ENCODE results near the gene MAGEF1. TPM values are rescaled to one million over a fixed set of nuclear protein-coding genes. Genes with fewer than 3 reads are reported as not detected.

The MAGEF1 gene
- total RNA-seq, 2 donors from 2014 or later, result 50.2 to 71.6 TPM

DNA sequence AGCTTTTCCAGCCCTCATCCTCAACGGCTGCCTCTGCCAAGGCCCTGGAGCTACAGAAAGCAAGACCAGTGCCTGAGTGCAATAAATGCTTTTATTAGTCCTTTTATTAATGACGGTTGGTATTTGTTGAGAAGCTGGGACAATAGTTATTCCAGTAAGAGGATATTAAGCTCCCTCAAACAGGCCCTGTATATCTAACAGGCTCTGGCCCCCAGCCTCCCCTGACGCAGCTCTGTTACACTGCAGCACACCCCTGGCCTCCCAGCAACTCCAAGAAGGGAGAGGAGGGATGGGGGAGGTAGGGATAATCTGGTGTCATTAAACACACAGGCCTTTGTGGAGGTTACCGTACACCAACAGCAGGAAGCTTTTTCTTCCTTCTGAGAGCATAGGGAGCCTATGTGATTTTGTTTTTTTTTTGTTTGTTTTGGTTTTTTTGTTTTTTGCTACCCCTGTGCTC is 30.8 kb upstream of the MAGEF1 start:
- no peaks in the 10 kb centered on the region for H3K9me3 ChIP-seq
- WGBS, result 22% methylated on average over 4 of the region's 4 CpGs
- DNase-seq (ENCODE audit: low spot score), result peak; percentile 53
- peak overlapping the region in 1 of 2 donors; percentile 36 for H3K27ac ChIP-seq
- H3K4me3 ChIP-seq, result no peak overlapping the region
- intact Hi-C loops (cut with DNase I), result no loop called here
- H3K4me1 ChIP-seq (replicated peaks), result no peaks in the 10 kb centered on the region
- no peaks in the 10 kb centered on the region for H3K27me3 ChIP-seq (replicated peaks; ENCODE audit: insufficient read depth)
- TF ChIP-seq, protein P1, sequence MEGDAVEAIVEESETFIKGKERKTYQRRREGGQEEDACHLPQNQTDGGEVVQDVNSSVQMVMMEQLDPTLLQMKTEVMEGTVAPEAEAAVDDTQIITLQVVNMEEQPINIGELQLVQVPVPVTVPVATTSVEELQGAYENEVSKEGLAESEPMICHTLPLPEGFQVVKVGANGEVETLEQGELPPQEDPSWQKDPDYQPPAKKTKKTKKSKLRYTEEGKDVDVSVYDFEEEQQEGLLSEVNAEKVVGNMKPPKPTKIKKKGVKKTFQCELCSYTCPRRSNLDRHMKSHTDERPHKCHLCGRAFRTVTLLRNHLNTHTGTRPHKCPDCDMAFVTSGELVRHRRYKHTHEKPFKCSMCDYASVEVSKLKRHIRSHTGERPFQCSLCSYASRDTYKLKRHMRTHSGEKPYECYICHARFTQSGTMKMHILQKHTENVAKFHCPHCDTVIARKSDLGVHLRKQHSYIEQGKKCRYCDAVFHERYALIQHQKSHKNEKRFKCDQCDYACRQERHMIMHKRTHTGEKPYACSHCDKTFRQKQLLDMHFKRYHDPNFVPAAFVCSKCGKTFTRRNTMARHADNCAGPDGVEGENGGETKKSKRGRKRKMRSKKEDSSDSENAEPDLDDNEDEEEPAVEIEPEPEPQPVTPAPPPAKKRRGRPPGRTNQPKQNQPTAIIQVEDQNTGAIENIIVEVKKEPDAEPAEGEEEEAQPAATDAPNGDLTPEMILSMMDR (IDR thresholded peaks at IDR 0.05), result no peak
- peak; percentile 62 for TF ChIP-seq POLR2AphosphoS5 (IDR thresholded peaks at IDR 0.05)
- no peaks in the 10 kb centered on the region for H3K36me3 ChIP-seq

DNA sequence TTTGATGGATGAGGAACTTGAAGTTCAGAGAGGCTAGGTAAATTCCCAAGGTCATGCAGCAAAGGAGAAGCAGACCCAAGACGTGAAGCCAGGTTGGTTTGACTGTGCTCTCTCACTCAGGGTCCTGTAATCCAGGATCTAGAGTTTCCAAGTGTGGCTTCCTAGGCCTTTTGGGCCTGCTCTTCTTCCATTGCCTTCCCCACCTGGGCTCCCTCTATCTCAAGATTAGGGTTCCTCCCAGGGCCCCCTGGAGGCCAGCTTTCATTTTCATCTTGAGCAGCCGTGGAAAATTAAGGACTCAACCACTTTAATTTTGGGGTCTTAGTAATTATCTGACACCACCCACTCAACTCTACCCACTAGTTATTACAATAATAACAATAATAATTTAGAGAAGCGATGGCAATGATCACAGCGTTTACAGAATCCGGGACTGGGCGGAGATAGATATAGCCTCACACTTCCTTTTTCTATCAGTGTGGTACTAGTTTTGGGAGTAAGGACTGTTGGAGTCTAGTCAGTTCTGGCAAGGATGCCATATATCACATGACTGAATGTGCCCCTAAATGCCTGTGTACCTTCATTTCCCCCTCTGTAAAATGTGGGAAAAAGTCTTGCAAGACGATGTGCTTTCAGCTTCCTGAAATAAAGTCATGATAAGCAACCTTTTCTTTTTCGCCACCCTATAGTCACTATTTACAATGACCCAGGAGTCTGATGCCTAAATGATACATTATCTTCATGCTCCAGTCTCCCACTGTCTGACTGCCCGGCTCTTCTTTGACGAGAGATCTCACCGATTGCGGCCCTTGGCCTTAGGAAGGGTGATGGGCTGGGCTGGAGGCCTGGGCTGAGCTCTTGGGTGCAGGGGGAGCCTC is 30.2 kb upstream of the MAGEF1 start:
- H3K27ac ChIP-seq, result peak overlapping the region in 1 of 2 donors; percentile 36
- TF ChIP-seq POLR2AphosphoS5 (IDR thresholded peaks at IDR 0.05) (no peak), POLR2A (IDR thresholded peaks at IDR 0.05) (no peak)
- TF ChIP-seq, protein P1 (IDR thresholded peaks at IDR 0.05), result no peak
- intact Hi-C loops (cut with DNase I), result no loop called here
- no peaks in the 10 kb centered on the region for H3K27me3 ChIP-seq (replicated peaks; ENCODE audit: insufficient read depth)
- DNase-seq (ENCODE audit: low spot score), result no peak
- WGBS, result 56% methylated on average over 12 of the region's 12 CpGs
- no peaks in the 10 kb centered on the region for H3K4me1 ChIP-seq (replicated peaks)
- H3K9me3 ChIP-seq, result no peaks in the 10 kb centered on the region
- no peaks in the 10 kb centered on the region for H3K36me3 ChIP-seq
- H3K4me3 ChIP-seq, result no peak overlapping the region

DNA sequence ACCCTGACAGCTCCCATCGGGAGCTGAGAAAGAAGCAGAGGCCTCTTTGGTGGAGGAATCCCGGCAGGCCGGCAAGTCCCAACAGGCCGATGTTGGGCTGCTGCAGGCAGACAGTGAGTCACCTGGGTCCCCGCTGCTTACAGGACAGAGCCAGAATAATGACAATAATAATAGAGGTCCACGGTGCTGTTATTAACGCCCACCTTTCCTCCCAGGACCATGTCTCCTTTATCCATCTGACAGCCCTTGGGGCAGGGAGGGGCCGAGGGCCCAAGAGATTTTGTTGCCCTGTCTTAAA is 29.3 kb upstream of the MAGEF1 start:
- intact Hi-C loops (cut with DNase I), result no loop called here
- 44% methylated on average over 8 of the region's 8 CpGs for WGBS
- Histone ChIP-seq H3K27ac (peak overlapping the region; percentile 26 to 58), H3K9me3 (no peaks in the 10 kb centered on the region), H3K4me1 (replicated peaks) (no peaks in the 10 kb centered on the region), H3K27me3 (replicated peaks; ENCODE audit: insufficient read depth) (no peaks in the 10 kb centered on the region), H3K4me3 (no peak overlapping the region), H3K36me3 (no peaks in the 10 kb centered on the region)
- DNase-seq (ENCODE audit: low spot score), result peak; percentile 82
- TF ChIP-seq POLR2AphosphoS5 (IDR thresholded peaks at IDR 0.05) (peak; percentile 29), POLR2A (IDR thresholded peaks at IDR 0.05) (no peak)

DNA sequence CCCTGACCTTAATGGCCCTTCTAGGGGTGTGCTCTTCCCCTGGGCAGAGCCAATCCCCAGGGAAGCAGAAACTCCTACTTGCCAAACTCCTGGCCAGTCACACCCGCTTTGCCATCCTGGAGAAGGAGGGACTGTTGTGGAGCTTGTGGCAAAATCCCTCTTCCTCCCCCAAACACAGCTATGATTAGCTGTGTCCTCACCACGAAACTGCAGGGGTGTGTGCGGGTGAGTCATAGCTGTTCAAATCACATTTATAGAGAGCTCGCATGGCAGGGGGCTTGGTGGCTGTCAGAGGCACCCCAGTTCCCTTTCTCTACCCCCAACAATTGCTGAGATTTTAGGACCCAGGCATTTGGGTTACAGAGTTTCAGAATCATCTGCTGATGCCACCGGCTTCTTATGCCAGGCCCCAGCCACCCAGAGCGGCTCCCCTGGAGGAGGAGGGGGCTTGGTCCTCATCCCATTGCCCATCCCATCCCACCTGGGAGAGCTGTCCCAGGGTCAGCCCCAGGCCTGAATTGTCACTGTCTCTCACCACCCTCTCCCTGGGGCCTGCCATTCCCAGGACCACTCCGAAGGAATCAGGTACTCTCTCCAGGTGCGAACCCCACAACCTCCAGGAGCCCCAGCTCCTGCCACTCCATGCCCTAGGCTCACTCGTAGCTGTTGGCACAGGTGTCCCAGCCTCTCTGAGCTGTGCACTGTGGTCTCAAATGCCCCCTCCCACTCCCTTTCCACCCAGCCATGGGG is 28.8 kb upstream of the MAGEF1 start:
- WGBS, result 60% methylated on average over 9 of the region's 9 CpGs
- no peaks in the 10 kb centered on the region for H3K36me3 ChIP-seq
- no peaks in the 10 kb centered on the region for H3K9me3 ChIP-seq
- no peak for TF ChIP-seq POLR2A (IDR thresholded peaks at IDR 0.05)
- TF ChIP-seq, protein P1 (IDR thresholded peaks at IDR 0.05), result no peak
- no peak for TF ChIP-seq POLR2AphosphoS5 (IDR thresholded peaks at IDR 0.05)
- peak; percentile 43 for DNase-seq (ENCODE audit: low spot score)
- no peaks in the 10 kb centered on the region for H3K27me3 ChIP-seq (replicated peaks; ENCODE audit: insufficient read depth)
- H3K27ac ChIP-seq, result peak overlapping the region; percentile 26 to 58
- intact Hi-C loops (cut with DNase I), result no loop called here
- no peak overlapping the region for H3K4me3 ChIP-seq
- H3K4me1 ChIP-seq (replicated peaks), result no peaks in the 10 kb centered on the region

DNA sequence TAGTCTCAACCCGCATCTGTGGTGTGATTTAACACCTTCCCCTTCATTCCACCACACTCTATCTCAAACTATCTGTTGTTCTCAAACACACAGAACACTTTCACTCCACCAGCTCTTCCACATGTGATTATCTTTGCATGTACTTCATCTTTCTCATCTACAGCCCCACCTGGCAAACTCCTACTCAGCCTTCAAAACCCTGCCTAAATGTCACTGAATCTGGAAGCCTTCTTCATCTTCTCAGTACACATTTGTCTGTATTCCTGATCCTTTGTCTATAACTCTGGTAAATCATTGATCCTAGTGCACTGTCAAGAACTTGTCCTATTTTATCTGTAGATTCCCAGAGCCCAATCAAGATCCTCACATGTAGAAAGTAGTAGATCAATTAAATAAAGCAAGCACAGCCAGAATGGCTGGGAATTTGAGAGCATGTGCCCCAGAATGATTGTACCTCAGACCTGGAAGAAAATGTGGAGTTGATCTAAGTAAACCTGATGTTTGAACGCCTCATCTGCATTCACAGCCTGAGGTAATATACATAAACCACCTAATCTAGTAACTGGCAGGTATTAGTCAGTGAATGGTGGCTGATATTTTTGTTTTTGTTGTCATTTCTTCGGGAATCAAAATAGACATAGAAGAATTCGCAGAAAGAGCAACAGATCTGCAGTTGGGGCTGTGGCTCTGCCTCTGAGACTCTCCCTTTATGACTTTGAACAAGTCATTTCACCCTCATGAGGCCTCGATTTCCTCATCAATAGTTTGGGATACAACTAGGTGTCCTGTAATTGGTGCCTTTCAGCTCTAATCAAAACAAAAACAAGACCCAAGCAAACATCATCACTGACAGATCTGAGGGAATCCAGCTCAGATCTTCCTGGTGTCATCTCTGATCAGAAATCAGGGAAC is 28.0 kb upstream of the MAGEF1 start:
- WGBS, result 92% methylated on average over 5 of the region's 5 CpGs
- H3K27me3 ChIP-seq (replicated peaks; ENCODE audit: insufficient read depth), result no peaks in the 10 kb centered on the region
- DNase-seq (ENCODE audit: low spot score), result no peak
- intact Hi-C loops (cut with DNase I), result no loop called here
- no peak overlapping the region for H3K27ac ChIP-seq
- TF ChIP-seq, protein P1 (IDR thresholded peaks at IDR 0.05), result no peak
- TF ChIP-seq POLR2A (IDR thresholded peaks at IDR 0.05), result no peak
- no peak for TF ChIP-seq POLR2AphosphoS5 (IDR thresholded peaks at IDR 0.05)
- no peaks in the 10 kb centered on the region for H3K36me3 ChIP-seq
- H3K4me1 ChIP-seq (replicated peaks), result no peaks in the 10 kb centered on the region
- no peaks in the 10 kb centered on the region for H3K9me3 ChIP-seq
- no peak overlapping the region for H3K4me3 ChIP-seq
